Testis (tissue), 3 donors: ENCODE results near the gene MAT2B. TPM values are rescaled to one million over a fixed set of nuclear protein-coding genes. Genes with fewer than 3 reads are reported as not detected.
"Not testable (repeated sequence)": the region's sequence is repeated elsewhere in the genome, so short reads cannot be mapped to it uniquely, and the experiment has no call there.

Experiments used
- DNase-seq: peaks from one replicate; pipeline ENCODE4 v3.0.0-alpha.2; 2019
- H3K27ac ChIP-seq, 2 donors: fragments of 200-600 bp; sonication (generic); one replicate each; pipeline ENCODE4 v1.5.1; 2019
- H3K27me3 ChIP-seq: fragments of 200-600 bp; sonication (generic); one replicate; pipeline ENCODE4 v1.5.1; 2019
- H3K36me3 ChIP-seq: fragments of 200-600 bp; sonication (generic); one replicate; pipeline ENCODE4 v1.5.1; 2017; ENCODE audit warnings: low read depth; ENCODE audit errors: missing control alignments
- H3K4me1 ChIP-seq: fragments of 200-600 bp; sonication (generic); one replicate; pipeline ENCODE4 v1.5.1; 2019
- H3K4me3 ChIP-seq, 2 donors: fragments of 200-600 bp; sonication (generic); one replicate each; pipeline ENCODE4 v1.5.1; 2017 to 2019
- H3K9me3 ChIP-seq: fragments of 200-600 bp; sonication (generic); one replicate; pipeline ENCODE4 v1.5.1; 2017
- CTCF ChIP-seq, 3 experiments: fragments of 450-650 bp in 2 of 3; fragments of 200-600 bp in 1 of 3; sonication (generic) in 1 of 3; IDR thresholded peaks; one replicate each; pipeline ENCODE4 v1.5.1; 2016 to 2019; ENCODE audit warnings: antibody characterized with exemption in 3 of 3, mild to moderate bottlenecking in 2 of 3, moderate library complexity in 1 of 3
- POLR2A ChIP-seq: fragments of 450-650 bp; IDR thresholded peaks from one replicate; pipeline ENCODE4 v1.6.1; 2017; ENCODE audit warnings: antibody characterized with exemption, mild to moderate bottlenecking, moderate library complexity
- WGBS, 2 donors: methylation state at CpG; one replicate each; pipeline ENCODE4 v1.1.5; 2018; 5-methylcytosine and 5-hydroxymethylcytosine counted together
- intact Hi-C: fragments of 100-400 bp; cut with DNase I; formaldehyde crosslinking; loops from one replicate; pipeline ENCODE4 v1.15.1; 2023; ENCODE audit warnings: low total_unique reads
- polyA plus RNA-seq: library from polyadenylated mRNA; stranded (reverse); fragments of 350-450 nt; fragmentation: Illumina TruSeq; extraction: RNeasy Lipid Tissue Mini Kit (QIAGEN cat#74804); gene quantifications from one replicate; pipeline ENCODE4 v1.2.3, GENCODE V29; 2014; ENCODE audit warnings: low read depth, low replicate concordance; ENCODE audit not compliant: insufficient read depth
- total RNA-seq, 2 donors: library from RNA; depleted of rRNA; stranded (reverse); fragments of >200 nt; gene quantifications; one replicate each; pipeline ENCODE4 v1.2.3, GENCODE V29; 2016

MAT2B gene
- total and polyA plus RNA-seq, 3 donors from 2014 or later, result 43.8 to 54.8 (median 54.8) TPM

- no peak for DNase-seq
- Histone ChIP-seq H3K27me3 (no peaks in the 10 kb centered on the region), H3K4me3 (no peak overlapping the region), H3K27ac (no peak overlapping the region), H3K9me3 (no peaks in the 10 kb centered on the region), H3K36me3 (no peaks in the 10 kb centered on the region), H3K4me1 (peaks cover 12% of the 10 kb centered on the region)
- WGBS, 2 donors, result 48 to 63% methylated on average over 2 of the region's 2 CpGs
- intact Hi-C loops, result no loop called here
- no peak for TF ChIP-seq POLR2A
Observed at GRCh38 chr5:163533223-163533622, 27.8 kb downstream of the MAT2B start.

DNA sequence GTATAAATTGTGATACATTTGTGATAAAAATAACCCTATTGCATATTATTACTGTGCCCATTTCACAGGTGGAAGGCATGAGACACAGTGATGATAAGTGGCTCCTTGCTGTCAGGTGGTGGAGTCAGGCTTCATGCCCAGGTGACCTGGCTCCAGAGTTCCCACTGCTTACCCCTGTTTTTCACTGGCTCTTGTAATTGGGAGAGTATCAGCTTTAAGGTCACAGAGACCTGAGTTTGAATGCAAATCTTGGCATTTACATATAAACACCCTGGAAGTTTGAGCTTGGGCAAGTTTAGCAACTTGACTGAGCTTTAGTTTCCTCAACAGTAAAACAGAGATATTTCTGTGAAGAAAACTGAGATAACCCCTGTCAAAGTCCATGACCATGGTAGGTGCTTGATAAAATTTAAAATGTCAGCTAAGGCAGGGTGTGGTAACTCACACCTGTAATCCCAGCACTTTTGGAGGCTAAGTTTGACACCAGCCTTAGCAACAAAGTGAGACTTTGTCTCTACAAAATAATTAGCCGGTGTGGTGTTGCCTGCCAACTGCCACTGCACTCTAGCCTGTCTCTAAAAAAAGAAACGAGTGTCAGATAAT, 29.2 kb downstream of the MAT2B start:
- WGBS, 2 donors, result 53 to 67% methylated on average over 2 of the region's 2 CpGs
- Histone ChIP-seq H3K27ac (no peak overlapping the region), H3K4me3 (no peak overlapping the region), H3K4me1 (peaks cover 11% of the 10 kb centered on the region), H3K9me3 (no peaks in the 10 kb centered on the region), H3K36me3 (no peaks in the 10 kb centered on the region), H3K27me3 (no peaks in the 10 kb centered on the region)
- TF ChIP-seq CTCF (IDR thresholded peaks at IDR 0.05) (no peak), POLR2A (no peak)
- intact Hi-C loops, result no loop called here
- no peak for DNase-seq

- no peak for DNase-seq
- WGBS, 2 donors, result 89 to 90% methylated on average over 3 of the region's 3 CpGs
- peaks cover 4% of the 10 kb centered on the region for H3K4me1 ChIP-seq
- no peaks in the 10 kb centered on the region for H3K36me3 ChIP-seq
- H3K9me3 ChIP-seq, result no peaks in the 10 kb centered on the region
- H3K4me3 ChIP-seq, result no peak overlapping the region
- H3K27me3 ChIP-seq, result no peaks in the 10 kb centered on the region
- intact Hi-C loops, result no loop called here
- TF ChIP-seq POLR2A, result no peak
- TF ChIP-seq CTCF (IDR thresholded peaks at IDR 0.05), result no peak
- H3K27ac ChIP-seq, result no peak overlapping the region
Observed at GRCh38 chr5:163535290-163535689, 29.9 kb downstream of the MAT2B start.

DNA sequence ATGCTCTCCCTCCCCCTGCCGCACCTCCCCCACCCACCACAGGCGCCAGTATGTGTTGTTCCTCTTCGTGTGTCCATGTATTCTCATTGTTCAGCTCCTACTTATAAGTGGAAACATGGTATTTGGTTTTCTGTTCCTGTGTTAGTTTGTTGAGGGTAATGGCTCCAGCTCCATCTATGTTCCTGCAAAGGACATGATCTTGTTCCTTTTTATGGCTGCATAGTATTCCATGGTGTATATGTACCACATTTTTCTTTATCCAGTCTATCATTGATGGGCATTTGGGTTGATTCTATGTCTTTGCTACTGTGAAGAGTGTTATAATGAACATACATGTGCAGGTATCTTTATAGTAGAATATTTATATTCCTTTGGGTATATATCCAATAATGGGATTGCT, 31.0 kb downstream of the MAT2B start:
- H3K27me3 ChIP-seq, H3K9me3 ChIP-seq, H3K27ac ChIP-seq, H3K4me1 ChIP-seq, H3K4me3 ChIP-seq, intact Hi-C loops, DNase-seq, H3K36me3 ChIP-seq: not testable (repeated sequence)
- 90 to 93% methylated on average over 3 of the region's 3 CpGs for WGBS, 2 donors

- intact Hi-C loops, result no loop called here
- Histone ChIP-seq H3K4me1 (peaks cover 6% of the 10 kb centered on the region), H3K27ac (no peak overlapping the region), H3K4me3 (no peak overlapping the region), H3K27me3 (no peaks in the 10 kb centered on the region), H3K9me3 (no peaks in the 10 kb centered on the region), H3K36me3 (no peaks in the 10 kb centered on the region)
- TF ChIP-seq CTCF (IDR thresholded peaks at IDR 0.05) (no peak), POLR2A (no peak)
- DNase-seq, result no peak
- 83 to 90% methylated on average over 1 of the region's 1 CpG for WGBS, 2 donors
Observed at GRCh38 chr5:163540696-163541095, 35.3 kb downstream of the MAT2B start.

DNA sequence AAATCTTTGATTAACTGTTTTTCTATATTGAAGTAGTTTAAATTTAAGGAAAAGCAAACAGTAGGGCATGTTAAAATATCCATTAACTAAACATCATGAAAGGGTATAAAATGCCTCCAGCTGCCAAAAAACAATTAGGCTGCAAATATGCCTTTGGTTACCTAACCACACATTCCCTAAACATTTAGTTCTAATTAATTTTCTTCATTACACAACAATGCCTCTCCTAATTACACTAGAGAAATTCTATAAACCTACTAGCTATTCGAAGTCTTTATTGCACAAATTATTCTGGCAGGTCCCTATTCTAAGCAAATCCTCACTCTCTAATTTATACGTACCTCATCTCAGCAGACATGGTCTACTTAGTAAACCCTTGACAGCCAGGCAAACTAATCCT, 37.4 kb downstream of the MAT2B start:
- WGBS, 2 donors, result 89 to 91% methylated on average over 2 of the region's 2 CpGs
- no peak for TF ChIP-seq POLR2A

More for the DNA sequence above, 37.4 kb downstream of the MAT2B start:
- peaks cover 6% of the 10 kb centered on the region for H3K4me1 ChIP-seq
- no peak overlapping the region for H3K4me3 ChIP-seq
- DNase-seq, result no peak
- no peaks in the 10 kb centered on the region for H3K27me3 ChIP-seq
- H3K9me3 ChIP-seq, result no peaks in the 10 kb centered on the region
- intact Hi-C loops, result no loop called here
- no peaks in the 10 kb centered on the region for H3K36me3 ChIP-seq
- H3K27ac ChIP-seq, result no peak overlapping the region
